BE2C (cell line): ENCODE data around the gene SYNPO2.

Experiments used
- DNase-seq: peaks from one replicate; pipeline ENCODE4 v3.0.0-alpha.2; 2020
- H3K27me3 ChIP-seq: fragments of 250-450 bp; sonication (Bioruptor Pico); 2 replicates; pipeline ENCODE4 v1.5.1; 2020; ENCODE audit warnings: mild to moderate bottlenecking
- H3K36me3 ChIP-seq: fragments of 250-450 bp; sonication (Bioruptor Pico); 2 replicates; pipeline ENCODE4 v1.5.1; 2020; ENCODE audit warnings: mild to moderate bottlenecking
- H3K4me1 ChIP-seq: fragments of 250-450 bp; sonication (Bioruptor Pico); 2 replicates; pipeline ENCODE4 v1.5.1; 2020
- H3K4me3 ChIP-seq: 2 replicates; pipeline ENCODE4 v1.5.1; 2011; ENCODE audit warnings: low read depth, low read length
- H3K9me3 ChIP-seq: fragments of 250-450 bp; sonication (Bioruptor Pico); 2 replicates; pipeline ENCODE4 v1.5.1; 2020
- TF ChIP-seq, protein P1 (sequence below): IDR thresholded peaks from 2 replicates; pipeline ENCODE4 v1.5.1; 2012; ENCODE audit warnings: mild to moderate bottlenecking, low read depth, low read length

SYNPO2 gene

DNA sequence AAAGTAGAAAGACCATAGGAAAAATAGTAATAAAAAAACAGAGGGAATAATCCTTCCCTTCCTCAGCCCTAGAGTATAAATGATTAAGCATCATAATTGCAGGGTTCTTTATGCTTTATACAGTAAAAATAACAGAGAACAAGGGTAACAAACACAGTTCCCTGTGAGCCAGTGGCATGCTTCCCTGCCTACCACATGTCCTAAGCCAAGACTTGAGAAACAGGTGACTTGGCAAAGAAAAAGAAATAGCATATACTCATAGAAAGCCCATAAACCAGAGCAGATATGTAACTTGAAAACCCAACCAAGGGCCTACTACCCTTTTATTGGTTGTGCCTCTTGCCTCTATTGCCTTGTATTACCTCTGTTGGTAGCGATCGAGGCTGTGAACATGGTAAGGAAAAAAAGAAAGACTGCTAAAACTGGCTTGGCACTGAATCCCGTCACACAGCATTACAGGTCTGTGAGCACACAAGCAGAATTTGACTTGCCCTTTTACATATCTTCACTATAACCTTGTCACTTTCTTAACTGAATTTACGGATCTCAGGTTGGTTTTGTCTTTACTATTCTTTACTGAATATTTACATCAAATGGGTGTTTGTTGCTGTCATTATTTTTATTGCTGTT lies 216.1 kb downstream of the SYNPO2 start:
- Histone ChIP-seq H3K4me1 (peaks cover 4% of the 10 kb centered on the region), H3K4me3 (no peak overlapping the region), H3K36me3 (no peaks in the 10 kb centered on the region), H3K27me3 (no peaks in the 10 kb centered on the region), H3K9me3 (no peaks in the 10 kb centered on the region)
- TF ChIP-seq, protein P1, sequence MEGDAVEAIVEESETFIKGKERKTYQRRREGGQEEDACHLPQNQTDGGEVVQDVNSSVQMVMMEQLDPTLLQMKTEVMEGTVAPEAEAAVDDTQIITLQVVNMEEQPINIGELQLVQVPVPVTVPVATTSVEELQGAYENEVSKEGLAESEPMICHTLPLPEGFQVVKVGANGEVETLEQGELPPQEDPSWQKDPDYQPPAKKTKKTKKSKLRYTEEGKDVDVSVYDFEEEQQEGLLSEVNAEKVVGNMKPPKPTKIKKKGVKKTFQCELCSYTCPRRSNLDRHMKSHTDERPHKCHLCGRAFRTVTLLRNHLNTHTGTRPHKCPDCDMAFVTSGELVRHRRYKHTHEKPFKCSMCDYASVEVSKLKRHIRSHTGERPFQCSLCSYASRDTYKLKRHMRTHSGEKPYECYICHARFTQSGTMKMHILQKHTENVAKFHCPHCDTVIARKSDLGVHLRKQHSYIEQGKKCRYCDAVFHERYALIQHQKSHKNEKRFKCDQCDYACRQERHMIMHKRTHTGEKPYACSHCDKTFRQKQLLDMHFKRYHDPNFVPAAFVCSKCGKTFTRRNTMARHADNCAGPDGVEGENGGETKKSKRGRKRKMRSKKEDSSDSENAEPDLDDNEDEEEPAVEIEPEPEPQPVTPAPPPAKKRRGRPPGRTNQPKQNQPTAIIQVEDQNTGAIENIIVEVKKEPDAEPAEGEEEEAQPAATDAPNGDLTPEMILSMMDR = no peak
- no peak for DNase-seq

DNA sequence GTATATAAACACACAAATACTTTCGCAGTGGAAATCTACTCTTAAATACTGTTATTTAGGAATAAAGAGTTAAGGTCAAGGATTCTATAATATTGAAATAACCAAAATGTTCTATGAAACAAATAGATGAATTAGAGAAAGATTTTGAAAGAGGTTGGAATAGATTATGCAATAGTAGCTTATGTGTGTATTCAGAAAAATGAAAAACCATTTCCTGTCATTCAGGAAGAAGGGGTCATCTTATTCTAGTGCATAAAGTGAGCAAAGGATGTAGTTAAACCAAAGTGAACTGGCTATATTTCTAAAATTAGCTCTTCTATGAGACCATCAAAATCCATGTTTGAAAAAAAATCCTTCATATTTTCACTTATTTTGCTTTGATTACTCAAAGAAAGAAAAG lies 217.0 kb downstream of the SYNPO2 start:
- no peaks in the 10 kb centered on the region for H3K27me3 ChIP-seq
- peaks cover 4% of the 10 kb centered on the region for H3K4me1 ChIP-seq
- H3K9me3 ChIP-seq = no peaks in the 10 kb centered on the region
- H3K4me3 ChIP-seq = no peak overlapping the region
- TF ChIP-seq, protein P1 = no peak
- no peak for DNase-seq
- no peaks in the 10 kb centered on the region for H3K36me3 ChIP-seq

DNA sequence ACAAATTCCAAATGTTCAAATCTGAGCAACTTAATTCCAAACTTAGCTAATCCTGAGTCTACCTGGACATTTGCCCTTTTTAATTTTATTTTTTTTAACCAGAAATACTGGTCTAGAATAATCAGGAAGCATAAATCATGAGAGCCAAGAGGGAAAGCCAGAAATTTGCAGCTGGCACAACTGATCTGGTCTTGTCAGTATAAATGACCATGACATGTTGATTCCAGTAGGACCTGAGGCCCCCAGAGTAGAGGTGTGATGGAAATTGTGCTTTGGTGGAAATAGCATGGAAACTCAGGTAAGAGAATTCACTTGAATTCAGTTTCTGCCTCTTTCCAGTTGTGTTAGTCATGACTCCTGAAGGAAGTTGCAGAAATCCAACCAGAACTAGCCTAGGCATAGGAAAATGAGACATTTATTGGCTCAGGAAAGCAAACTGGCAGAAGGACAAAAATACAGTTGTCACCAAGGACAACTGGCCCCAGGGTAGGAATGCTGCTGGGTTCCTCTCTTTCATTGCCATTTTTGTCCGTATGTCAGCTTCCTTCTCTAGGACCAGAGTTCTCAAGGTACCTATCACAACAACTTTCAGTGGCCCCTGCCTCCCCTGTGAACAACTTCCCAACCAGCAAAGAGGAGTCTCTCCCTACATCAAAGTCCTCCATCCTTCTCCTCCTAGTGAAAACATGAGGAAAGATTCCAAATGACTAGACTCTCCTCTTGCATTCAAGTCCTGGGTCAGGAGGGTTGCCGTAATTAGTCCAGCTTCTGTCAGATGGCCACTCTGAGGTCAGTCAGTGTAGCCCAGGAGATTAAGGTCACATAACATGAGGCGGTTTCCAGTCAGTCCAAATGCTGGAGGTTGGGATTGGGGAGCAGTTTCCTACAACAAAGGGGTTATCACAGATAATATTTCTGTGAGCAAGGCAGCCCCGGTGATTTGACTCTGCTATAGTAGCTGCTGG lies 217.7 kb downstream of the SYNPO2 start:
- Histone ChIP-seq H3K36me3 (no peaks in the 10 kb centered on the region), H3K4me3 (no peak overlapping the region), H3K4me1 (peaks cover 4% of the 10 kb centered on the region), H3K27me3 (no peaks in the 10 kb centered on the region), H3K9me3 (no peaks in the 10 kb centered on the region)
- DNase-seq = no peak
- TF ChIP-seq, protein P1 = no peak

DNA sequence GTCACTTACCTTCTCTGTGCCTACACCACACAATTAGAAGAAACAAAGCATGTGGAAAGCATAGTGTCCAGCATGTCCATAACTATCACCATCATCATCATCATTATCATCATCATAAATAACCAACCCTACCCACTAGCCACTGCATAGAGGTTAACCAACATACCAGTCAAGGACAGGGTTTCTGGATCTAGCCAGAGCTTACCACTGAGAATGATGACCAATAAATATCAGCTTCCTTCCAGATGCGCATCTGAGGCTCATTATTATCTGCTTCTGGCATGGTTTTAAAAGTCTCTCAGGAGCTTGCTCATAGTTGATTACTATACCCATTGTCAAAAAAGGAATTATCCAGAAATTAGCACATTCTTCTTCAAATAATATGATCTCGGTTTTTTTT lies 221.5 kb downstream of the SYNPO2 start:
- Histone ChIP-seq H3K9me3 (no peaks in the 10 kb centered on the region), H3K4me3 (no peak overlapping the region), H3K4me1 (peaks cover 4% of the 10 kb centered on the region), H3K27me3 (no peaks in the 10 kb centered on the region), H3K36me3 (no peaks in the 10 kb centered on the region)
- DNase-seq = no peak
- TF ChIP-seq, protein P1 = no peak
